ENCODE data around the gene KSR2.

Gene KSR2

DNA sequence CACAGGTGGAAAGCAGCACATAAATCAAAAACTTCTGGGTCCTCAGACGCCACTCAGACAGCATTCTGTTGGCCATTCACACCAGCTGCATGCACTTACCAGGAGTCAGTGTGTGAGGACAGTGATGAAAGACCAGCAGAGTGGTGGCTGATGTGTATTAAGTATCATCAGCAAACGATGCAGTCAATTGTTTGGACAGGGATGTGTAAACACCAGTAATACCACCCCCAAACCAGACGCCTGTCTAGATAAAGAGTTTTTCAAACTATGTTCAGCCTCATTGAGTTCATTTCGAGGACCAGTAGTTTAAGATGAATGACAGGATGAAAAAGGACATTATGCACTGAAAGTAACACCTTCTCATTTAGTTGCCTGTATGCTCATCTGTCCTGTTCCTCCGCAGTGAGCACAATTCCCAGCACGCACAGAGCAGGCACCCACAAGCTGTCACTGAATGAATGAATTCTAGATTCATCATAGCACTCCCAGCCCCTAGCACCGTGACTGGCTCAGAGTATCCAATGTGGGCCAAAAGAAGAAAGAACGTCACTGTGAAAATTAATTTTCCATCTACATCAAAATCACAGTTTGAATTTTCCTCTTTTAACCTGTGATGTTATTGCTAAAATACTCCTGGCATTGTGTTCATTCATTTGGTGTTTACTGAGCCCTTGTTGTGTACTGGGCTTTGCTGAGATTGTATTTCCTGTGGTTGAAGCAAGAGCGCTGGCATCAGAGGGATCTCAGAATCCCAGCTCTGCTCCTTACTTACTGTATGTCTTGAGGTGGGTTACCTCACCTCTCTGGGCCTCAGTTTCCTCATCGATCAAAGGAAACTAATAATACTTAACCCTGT is 482.6 kb downstream of the KSR2 start:
- DNase-seq: no peak

DNA sequence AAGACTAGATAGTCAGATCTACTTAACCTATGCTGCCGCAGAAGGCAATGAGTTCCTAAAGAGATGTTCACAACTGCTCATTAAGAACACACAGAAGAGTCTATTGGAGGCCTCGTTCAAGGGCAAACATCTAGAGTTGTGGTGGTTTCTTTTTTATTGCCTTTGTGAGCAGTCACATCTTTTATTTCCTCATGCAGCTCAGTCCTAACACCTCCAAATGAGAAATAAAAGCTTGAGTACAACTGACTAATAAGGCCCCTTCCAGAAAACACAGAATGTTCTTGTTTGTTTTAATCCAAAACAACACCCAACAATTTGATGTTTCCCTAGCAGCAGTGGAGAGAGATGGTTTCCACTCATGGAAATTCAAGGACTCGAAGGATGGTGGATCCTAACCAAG is 483.9 kb downstream of the KSR2 start:
- DNase-seq: no peak

DNA sequence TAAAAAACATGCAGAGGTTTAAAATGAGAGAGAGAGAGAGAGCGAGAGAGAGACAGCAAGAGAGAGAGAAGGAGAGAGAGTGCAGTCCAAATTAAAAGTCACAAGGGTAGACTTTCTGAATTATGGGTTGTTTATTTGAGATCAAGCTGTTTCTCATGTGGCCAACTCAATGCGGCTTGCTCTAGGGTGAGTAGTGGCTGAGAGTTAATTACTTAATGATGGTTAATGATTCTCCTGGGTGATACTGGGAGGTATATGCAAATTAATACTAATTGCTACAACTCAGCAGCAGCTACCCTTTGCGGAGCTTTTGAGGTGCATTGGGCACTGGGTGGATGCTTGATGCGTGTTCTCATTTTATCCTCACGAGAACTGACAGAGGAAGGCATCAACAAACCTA is 485.3 kb downstream of the KSR2 start:
- DNase-seq: no peak

DNA sequence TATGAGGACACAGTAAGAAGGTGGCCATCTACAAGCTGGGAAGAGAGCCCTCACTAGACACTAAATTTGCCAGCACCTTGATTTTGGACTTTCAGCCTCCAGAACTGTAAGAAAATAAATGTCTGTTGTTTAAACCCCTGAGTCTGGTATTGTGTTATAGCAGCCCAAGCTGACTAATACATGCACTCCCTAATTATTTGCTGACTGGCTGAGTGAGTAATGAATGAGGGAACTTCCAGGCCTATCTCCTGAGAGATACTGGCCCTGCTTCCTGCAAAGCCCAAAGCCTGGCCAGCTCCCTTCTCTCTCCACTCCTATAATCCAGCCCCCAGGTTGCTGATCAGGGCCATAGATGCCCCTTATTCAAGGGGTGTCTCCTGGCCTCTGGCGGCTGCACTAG is 487.3 kb downstream of the KSR2 start:
- no peak for DNase-seq

DNA sequence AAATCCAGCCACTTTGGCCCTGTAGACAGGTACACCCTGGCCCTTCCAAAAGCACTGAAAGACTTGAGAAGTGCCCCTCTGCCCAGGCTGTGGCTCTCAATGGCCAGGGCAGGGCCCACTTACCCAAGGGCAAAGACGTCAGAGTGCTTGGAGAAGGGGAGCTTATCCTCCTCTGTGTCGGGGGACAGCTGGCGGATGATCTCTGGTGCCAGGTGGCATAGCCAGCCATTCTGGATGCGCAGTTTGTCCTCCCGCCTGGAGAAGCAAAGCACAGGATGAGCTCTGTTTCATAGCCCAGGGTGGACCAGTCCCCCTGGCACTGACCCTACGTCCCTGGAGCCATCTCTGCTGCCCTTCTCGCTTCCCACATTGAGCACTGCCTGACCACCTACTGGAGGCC is 492.4 kb downstream of the KSR2 start:
- no peak for DNase-seq

DNA sequence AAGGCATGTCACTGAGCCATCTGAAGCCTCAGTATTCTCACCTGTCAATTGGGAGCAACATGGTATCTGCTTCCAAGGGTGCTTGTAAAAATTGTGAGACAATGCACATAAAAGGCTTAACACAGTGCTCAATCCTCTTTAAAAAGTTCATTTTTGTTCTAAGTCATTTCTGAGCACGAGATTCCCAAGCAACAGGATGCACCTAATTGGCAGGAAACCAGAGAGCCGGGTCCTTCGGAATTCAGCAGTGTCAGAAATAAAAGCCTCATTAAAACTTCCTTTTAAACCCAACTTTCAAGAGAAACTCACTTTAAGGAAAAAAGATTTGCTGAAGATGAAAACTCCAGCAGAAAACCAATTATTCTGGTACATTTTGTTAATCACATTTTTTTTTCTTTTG is 494.9 kb downstream of the KSR2 start:
- no peak for DNase-seq

DNA sequence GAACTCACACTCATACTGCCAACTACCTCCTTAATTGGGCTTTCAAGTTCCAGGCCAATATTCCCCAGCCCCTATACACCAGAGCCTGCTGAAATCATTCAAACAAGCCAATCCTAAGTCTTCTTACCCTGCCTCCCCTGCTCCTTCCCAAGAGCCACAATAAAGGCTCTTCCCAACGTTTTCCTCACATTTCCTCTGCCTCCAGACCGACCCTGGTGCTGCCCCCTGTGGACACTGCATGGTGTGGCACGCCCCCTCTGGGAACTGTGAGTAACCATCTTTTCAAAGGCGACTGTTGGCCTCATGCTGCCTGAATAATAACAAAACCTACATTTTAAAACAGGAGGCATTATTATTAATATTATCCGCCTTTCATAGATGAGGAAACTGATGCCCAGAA is 495.8 kb downstream of the KSR2 start:
- no peak for DNase-seq

DNA sequence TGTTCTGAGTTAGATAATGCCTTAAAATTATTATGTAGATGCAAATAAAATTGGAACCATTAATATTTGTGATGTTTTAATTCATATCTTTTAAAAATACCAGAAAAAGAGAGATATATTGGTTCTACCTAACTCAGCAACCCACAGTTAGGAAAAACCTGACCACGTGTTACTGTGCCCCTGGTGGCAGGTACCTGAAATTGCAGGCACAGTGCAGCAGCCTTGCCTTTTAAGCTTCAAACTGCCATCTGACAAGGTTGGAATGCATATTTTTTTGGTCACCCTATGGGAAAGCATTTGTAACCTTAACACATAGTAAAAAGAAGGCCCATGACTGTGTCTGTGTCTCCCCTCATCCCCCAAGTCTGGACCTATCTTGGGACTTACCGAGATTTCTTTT is 498.0 kb downstream of the KSR2 start:
- DNase-seq: no peak

DNA sequence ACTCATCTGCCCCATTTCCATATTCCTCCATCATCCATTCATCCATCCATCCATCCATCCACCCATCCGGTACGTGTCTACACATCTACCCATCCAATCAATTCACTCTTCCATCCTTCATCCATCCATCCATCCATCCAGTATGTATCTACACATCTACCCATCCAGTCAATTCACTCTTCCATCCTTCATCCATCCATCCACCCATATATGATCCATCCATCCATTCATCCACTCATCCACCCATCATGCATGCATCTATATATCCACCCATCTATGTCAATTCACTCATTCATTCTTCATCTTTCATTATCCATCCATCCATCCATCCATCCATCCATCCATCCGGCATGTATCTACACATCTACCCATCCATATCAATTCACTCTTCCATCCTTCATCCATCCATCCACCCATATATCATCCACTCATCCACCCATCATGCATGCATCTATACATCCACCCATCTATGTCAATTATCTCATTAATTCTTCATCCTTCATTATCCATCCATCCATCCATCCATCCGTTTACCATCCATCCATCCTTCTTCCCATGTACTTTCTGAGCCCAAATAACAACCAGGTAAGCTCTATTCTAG is 498.8 kb downstream of the KSR2 start:
- no peak for DNase-seq

DNA sequence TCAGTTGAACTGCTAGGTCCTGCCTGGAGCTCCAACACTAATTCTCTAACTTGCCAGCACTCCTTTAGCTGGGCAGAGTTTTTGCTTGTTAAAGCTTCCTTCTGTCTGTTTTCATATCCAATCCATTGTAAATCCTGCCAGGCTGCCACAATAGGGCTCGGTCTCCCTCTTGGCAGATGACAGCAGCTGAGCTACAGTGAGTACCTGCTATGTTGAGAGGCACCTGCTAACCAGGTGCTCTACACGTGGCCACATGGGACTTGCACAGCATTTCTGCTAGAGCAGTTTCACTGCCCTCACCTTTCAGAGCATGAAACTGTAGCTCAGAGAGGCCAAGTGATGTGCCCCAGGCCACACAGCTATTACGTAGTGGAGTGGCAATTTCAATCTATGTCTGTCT is 500.8 kb downstream of the KSR2 start:
- DNase-seq: no peak

DNA sequence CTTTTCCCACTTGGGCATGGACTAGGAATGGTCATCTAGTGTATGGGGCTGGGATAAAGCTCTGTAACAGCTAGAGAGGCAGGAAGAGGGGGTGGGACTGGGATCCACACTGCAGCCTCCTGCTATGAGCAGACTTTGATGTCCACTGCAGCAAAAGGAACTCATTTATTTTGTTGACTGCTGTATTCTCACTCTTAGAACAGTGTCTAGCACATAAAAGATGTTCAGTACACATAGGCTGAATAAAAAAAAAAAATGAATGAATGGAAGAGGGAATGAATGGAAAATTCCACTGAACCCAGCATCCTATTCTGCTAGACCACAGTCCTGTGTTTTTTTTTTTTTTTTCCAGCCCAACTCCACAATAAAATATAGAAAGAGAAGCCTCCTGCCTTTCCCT is 501.2 kb downstream of the KSR2 start:
- no peak for DNase-seq

DNA sequence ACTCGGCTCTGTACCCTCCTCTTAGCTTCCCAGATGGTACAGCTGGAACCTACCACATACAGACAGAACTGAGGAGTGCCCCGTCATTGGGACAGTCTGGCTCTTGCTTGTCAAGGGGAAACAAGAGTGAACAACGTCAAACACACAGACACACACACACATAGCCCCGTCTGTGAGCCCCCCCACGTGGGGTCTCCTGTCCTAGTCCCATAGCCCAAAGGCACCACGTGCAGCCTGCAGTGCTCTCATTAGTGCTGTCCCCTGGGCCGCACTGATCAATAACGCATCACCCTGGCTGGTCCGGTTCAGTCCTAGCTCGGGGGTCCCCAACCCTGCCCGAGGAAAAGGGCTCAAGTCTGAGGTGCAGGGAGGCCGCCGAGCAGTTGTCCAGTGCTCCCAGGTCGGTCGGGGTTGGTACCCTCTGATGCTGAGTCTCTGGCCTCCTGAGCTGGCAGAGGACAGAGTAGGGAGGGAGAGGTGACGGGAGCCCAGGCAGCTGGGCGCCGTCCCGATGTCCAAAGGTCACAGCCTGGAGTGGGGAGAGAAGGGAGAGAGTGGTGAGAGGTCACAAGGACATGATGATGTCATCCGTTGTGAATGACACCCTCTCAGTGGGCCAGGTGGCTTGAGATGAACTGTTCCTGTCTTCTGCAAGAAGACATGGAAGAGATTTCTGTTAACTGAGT is 502.0 kb downstream of the KSR2 start:
- DNase-seq: no peak

DNA sequence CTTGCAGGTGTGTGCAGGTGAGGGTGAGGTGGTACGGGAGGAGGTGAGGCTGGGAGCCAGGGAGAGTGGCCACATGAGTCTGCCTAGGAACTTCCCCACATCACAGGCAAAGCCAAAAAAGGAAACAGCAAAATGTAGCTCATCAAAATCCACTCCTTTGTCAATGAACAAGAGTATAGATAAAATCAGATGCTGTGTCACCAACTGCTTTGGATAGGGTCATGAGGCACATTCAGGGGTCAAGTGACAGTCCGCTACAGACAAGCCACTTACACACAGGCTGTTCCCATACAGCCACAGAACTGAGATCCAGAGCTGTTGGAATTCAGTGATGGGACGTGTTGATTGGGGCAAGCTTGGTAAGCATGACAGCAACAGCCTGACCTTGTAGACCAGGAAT is 507.1 kb downstream of the KSR2 start:
- DNase-seq: no peak

DNA sequence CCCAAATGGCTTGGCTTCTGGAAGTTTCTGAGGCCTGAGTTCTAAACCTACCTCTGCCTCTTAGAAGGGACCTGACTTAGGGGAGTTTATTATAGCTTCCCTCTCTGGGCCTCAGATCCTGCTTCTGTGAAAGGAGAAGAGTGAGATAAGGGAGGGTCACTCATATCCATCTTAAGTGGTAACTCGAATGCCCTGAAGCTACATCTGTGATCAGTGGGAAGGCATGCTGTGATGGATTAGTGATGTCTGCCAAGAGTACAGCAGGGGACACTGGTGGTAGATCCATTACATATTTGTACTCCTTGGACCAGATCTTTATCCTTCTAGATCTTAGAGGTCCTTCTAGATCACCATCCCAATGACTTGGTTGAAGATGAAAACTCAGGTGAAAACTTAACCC is 509.6 kb downstream of the KSR2 start:
- no peak for DNase-seq

DNA sequence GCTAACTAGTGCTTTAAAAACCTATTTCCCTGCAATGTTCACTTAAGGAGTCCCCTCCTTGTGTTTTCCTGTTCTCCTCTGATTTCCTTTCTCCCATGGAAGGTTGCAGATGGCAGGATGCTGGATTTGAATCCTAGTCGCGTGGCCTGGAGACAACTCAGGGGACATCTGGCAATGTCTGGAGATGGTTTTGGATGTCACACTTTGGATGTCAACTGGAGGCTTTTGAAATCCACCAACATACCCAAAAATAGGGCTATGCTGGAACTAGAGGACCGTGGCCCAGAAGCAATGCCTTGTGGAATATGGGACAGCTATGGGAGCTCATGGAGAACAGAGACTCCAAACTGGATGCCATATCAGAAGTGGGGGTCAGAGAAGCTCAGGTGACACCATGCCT is 511.6 kb downstream of the KSR2 start:
- DNase-seq: no peak

DNA sequence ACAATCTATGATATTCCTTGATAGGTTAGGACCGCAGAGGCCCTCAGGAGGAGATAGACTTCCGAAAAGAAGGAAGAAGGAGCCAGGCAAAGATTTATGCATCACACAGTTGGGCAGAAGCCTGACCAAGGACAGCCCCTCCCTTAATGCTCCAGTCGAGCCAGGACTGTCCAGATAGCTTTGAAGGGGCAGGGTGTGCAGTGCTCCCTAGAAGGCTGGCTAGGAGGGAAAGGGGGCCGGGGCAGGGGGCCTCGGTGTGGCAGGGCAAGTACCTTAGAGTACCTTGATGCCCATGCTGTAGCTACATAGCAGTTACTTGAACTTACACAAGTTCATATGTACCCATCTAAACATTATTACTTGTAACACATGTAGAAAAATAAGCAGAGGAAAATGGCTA is 512.7 kb downstream of the KSR2 start:
- no peak for DNase-seq

DNA sequence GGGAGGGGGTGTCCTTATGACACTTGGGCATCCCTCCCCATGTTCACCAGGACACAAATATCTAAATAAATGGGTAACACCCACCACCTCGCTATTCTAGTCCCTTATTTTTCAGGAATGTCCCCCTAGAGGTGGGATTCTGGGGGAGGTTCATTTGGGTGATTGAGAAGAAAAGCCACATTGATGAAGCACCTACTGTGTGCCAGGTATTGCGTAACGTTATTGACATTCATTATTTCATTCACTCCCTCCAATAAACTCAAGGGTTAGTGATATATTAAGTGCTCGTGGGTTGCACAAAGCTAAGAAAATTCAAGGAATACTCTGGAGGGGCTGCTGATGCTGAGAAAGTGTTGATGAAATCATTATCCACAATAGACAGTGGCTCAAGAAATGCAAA is 514.8 kb downstream of the KSR2 start:
- no peak for DNase-seq

DNA sequence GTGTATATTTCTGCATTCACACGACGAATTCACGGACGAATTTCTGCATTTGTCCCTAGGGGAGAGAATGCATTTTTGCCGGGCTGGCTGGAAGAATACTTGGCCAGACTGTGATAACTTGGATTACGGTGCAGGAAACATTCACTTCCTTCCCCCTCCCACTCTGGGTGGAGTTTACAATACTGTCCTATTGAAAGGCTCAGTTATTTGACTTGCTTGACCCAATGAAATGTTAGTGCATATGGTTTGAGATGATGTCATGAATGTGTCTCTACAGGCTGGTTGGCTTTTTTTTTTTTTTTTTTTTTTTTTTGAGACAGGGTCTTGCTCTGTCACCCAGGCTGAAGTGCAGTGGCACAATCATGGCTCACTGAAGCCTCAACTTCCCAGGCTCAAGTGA is 516.7 kb downstream of the KSR2 start:
- DNase-seq: no peak

DNA sequence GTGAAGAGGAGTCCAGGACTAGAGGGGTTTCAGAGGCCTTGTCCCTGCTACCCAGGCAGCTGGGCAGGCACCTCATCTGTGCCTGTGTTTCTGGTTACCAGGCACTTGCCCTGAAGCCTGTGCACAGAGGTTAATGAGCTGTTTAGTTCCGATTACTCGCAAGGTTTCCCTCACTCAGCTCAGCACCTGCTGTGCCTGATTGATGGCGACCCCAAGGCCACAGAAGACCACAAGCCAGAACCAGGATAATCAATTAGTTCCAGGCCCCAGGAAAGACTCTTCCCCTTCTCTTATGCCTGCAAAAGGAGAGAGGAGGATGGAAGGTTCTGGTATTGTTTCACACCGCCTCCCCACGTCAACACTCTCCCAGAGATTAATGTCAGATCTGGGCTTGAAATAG is 518.6 kb downstream of the KSR2 start:
- no peak for DNase-seq

DNA sequence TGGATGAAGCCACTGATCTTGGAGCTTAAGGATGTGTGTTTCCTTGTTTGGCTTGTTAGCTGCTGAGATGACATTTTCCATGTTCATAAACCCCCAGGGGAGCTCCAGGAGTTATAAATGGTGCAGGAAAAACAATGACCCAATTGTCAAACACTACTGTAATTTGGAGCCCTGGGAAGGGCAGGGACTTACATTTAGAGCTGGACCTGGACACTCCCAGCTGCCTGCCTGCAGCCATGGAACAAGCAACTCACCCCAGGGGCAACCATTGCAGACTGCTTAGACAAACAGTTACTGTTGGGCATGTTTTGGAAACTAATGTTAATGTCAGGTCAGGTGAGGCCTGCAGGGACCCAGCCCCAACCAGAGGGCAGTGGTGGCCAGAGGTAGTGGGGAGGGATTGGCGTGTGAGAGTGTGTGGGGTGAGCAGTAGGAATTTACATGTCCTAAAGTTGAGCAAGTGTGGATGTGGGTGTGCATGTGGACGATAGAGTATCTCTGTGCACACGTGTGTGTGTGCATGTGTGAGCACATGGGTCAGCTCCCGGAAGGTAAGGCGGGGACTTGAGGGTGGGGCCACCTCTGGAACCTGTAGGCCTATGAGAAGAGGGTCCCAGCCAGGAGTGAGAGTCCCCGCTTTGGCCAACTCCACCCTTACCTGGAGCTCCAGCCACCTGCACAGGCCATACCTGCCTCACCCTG is 521.0 kb downstream of the KSR2 start:
- DNase-seq: no peak

DNA sequence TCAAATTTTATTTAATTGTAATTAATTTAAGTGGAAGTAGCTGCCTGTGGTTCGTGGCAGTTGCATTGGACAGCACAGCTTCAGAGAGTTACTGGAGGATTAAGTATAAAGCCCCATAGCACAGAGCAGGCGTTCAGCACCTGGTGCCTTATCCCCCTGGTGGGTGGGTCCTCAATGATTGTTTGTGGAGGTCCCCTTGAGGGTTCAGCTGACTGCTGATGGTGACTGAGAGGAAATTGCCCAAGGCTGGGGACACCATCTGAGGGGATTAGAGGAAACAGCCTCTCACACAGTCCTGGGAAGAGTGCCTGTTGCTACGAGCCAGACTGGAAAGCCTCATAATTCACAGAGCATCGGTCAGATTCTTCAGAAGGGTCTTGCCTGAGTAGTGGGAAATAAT is 524.0 kb downstream of the KSR2 start:
- DNase-seq: no peak

DNA sequence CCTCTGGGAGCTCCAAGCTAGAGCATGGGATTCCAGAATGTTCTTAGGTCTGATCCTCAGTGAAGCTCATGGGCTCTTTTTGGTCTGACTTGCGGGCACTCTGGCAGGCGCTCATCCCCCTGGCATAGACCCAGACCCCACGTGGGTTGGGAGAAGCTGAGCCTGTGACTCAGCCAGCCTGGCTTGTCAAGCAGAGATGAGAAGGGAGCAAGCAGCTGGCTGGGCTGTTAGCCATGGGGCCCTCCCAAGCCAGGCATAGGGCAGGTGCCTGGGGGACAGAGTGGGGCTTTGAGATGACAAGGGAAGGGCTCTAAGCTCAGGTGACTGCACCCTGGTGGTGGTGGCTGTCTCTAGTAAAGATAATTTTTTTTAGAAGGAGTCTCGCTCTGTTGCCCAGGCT is 527.0 kb downstream of the KSR2 start:
- DNase-seq: no peak

DNA sequence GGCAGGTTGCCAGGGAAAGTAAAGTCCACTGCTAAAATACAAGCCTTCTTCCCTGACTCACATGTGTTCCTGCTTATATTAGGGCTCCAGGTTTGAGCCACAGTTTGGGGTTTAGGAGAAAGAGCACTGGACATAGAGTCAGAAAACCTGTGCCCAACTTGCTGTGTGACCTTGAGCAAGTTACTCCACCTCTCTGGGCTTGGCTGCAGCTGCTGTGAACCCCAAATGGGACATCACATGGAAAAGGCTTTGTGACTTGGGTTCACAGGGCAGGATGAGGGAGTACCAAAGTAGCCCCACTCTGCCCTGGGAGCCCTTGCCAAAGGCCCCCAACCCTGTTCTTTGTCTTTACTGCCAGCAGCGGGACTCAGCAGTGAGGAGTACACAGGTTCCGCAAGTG is 528.4 kb downstream of the KSR2 start:
- no peak for DNase-seq

DNA sequence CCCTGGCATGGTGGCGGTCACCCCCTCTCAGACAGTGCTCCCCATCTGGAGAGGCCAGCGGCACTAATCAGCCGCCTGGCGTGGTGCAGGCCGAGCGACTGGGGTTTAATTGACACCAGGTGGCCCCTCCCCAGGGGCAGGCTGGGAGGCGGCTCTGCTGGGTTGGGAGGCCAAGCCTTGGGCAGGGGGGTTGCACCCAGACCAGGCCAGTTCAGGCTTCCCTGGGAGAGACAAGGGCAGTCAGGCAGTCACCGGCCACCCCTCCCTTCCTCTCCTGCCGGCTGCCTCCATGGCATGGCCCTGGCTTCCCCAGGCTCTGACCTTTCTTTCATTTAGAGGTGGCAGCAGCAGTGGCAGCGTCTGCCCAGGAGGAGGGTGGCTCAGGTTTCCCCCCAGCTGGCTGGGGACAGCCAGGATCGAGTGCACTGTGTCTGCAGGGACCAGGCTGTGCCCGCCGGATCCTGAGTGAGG is 529.2 kb downstream of the KSR2 start:
- no peak for DNase-seq
